ENCODE data around the gene LSG1.

Gene LSG1

GRCh38 chr3:194671900-194672808 is at the start of gene LSG1:
Gene LSG1 (minus strand): TSS chr3:194672191. CDS start chr3:194672162, 29 bp downstream.
- peak; percentile 92 for DNase-seq

GRCh38 chr3:194720048-194720447 is 48.1 kb upstream of the LSG1 start:
- no peak for DNase-seq

GRCh38 chr3:194718079-194718478 is 46.1 kb upstream of the LSG1 start:
- no peak for DNase-seq

GRCh38 chr3:194715022-194715800 is 43.2 kb upstream of the LSG1 start:
- DNase-seq, result no peak

- DNase-seq, result no peak
Measured at GRCh38 chr3:194714564-194714963, 42.6 kb upstream of the LSG1 start.

GRCh38 chr3:194714137-194714455 is 42.1 kb upstream of the LSG1 start:
- no peak for DNase-seq

GRCh38 chr3:194713299-194714136 is 41.5 kb upstream of the LSG1 start:
- no peak for DNase-seq

GRCh38 chr3:194711913-194712312 is 39.9 kb upstream of the LSG1 start:
- DNase-seq, result no peak

- no peak for DNase-seq
Measured at GRCh38 chr3:194711286-194711685, 39.3 kb upstream of the LSG1 start.

GRCh38 chr3:194707147-194707540 is 35.2 kb upstream of the LSG1 start:
- DNase-seq, result no peak

- no peak for DNase-seq
Measured at GRCh38 chr3:194705761-194706160, 33.8 kb upstream of the LSG1 start.

- no peak for DNase-seq
Measured at GRCh38 chr3:194705227-194705626, 33.2 kb upstream of the LSG1 start.

- DNase-seq, result no peak
Measured at GRCh38 chr3:194702545-194702944, 30.6 kb upstream of the LSG1 start.

- DNase-seq, result no peak
Measured at GRCh38 chr3:194696702-194697101, 24.7 kb upstream of the LSG1 start.

GRCh38 chr3:194691481-194692283 is 19.7 kb upstream of the LSG1 start:
- DNase-seq, result no peak

- no peak for DNase-seq
Measured at GRCh38 chr3:194690501-194691372, 18.7 kb upstream of the LSG1 start.

- peak; percentile 12 for DNase-seq
Measured at GRCh38 chr3:194689493-194689944, 17.5 kb upstream of the LSG1 start.

- DNase-seq, result no peak
Measured at GRCh38 chr3:194688946-194689345, 17.0 kb upstream of the LSG1 start.

- peak; percentile 39 for DNase-seq
Measured at GRCh38 chr3:194688200-194688740, 16.3 kb upstream of the LSG1 start.

GRCh38 chr3:194687638-194688199 is 15.7 kb upstream of the LSG1 start:
- DNase-seq, result peak; percentile 80

Data from CD4-positive, alpha-beta T cell treated with Interleukin-17A for 4 hours (primary cell).